CD4-positive, alpha-beta T cell treated with Interleukin-15 for 1 hour (primary cell): Measurements from ENCODE around the gene JAZF1.

Source experiments
- DNase-seq: peaks from one replicate; pipeline ENCODE4 v3.0.0-alpha.2; 2020

The JAZF1 gene

GRCh38 chr7:27955596-27955995 is 225.0 kb downstream of the JAZF1 start:
- no peak for DNase-seq

- DNase-seq: no peak
Observed at GRCh38 chr7:27955011-27955410, 225.6 kb downstream of the JAZF1 start.

GRCh38 chr7:27953777-27954176 is 226.8 kb downstream of the JAZF1 start:
- DNase-seq: no peak

- DNase-seq: no peak
Observed at GRCh38 chr7:27953361-27953760, 227.2 kb downstream of the JAZF1 start.

DNA sequence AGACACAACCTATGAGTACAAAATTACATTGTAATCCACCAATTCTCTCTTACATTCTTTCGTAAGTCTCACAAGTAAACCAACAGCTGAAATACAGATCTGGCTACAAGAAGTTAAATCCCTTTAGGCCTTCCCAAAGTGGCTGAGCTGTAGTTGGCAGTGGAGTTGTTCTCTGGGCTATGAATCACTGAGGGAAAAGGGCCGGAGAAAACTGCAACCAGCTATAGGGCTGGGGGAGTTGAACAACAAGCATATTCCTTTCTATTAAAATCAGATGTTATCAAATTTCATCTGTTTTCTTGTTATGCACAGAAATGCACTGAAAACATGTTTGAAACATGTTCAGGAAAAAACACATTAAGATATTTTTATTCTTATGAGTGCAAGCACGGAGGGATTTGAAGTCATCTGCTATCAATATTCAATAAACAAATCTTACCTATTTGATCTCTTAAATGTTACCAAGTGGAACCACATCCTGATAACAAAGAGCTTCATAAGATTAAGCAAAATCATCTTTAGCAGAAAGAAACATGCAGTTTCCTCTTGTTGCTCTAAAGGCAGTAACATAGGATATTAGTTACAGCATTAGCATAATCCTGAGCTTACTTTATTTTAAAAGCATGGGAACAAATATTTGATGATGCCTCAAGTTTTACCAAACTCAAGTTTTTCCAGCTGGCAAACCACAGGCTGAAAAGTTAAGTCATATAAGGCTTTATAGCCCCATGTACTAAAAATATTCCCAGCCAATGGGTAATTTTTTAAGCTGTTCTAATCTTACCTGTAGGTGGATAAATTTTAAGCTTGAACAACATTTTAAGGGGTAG is 227.9 kb downstream of the JAZF1 start:
- no peak for DNase-seq

DNA sequence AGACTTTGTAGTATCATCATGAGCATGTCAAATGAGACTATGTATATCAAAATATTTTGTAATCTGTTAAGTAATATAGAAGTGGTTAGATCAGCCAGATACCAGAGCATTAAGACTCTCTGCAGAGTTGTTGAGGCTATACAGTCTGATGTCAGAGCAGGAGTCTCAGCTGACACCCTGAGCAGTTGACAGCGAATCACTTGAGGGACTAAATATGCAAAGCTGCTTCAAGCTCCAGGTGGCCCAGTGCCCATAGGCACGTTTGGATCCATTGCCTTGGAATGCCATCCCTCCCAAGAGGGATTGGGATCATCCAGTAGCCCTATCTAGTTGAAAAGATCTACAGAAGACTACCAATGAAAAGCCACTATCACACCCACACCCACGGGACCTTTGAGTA is 230.5 kb downstream of the JAZF1 start:
- no peak for DNase-seq

DNA sequence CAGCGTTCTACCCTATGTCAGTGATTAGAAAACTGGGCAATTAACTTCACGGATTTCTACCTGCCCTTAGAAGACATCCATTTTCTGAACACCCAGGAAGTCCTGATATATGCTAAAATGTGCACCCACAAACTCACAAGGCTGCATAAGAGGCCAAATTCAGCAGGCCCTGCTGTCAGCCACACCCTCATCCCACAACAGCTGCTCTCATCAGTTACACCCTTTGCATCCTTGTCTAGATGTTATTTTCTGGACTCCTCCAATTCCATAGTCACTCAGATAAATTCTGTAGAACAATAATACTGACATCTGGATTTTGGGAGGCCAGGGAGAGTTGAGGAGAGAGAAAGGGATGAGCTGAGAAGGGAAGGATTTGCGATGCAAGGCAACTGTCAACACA is 231.7 kb downstream of the JAZF1 start:
- no peak for DNase-seq

DNA sequence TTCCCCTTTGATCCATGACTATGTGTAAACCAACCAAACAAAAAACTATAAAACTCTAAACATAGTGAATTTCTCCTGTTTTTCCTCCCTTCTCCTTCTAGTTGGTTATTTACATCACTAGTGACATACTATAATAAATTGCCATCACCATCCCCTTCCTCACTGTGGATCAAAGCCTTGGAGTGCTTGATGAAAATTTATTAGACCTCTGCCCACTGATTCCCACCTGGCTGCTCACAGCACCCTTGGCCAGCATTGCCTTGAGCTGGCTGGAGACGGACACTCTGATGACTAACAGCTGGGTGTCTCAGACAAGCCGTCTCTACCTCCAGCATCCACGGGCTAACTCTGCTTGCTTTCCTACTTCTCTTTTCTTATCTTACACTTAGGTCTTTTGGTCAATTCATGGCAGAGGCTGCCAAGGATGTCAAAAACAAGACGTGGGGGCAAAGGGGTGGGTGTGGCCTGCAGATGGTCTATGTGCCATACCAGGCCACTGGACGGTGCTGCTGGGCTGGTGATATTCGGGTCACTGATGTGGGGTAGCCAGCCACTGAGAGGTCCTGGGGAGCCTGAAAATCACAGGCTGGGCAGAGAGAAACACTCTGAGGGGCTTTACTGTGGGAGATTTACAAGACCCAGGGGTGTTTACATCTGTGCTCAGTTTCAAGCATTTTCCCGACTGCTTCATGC is 232.9 kb downstream of the JAZF1 start:
- DNase-seq: no peak

DNA sequence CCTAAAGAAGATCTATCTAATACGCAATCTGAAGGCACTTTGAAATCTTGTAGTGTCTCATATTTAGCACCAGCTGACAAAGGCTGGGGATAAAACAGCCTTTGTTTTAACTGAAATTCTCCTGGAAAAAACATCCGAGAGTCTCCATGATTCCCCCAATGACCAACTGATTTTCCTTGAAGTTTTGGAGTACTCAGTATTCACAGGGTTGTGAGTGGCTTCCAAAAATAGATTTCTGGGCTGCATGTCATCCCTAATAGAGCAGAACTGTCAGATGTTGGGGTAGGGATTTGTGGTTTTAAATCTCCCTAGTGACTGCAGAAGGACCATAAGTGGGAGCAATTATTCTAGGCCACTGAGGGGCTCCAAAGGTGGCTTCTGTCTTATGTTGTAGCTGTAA is 234.2 kb downstream of the JAZF1 start:
- no peak for DNase-seq

GRCh38 chr7:27945058-27945795 is 235.4 kb downstream of the JAZF1 start:
- no peak for DNase-seq

- no peak for DNase-seq
Observed at GRCh38 chr7:27944643-27945042, 236.0 kb downstream of the JAZF1 start.

- no peak for DNase-seq
Observed at GRCh38 chr7:27943241-27943640, 237.4 kb downstream of the JAZF1 start.

- DNase-seq: no peak
Observed at GRCh38 chr7:27942711-27943110, 237.9 kb downstream of the JAZF1 start.

DNA sequence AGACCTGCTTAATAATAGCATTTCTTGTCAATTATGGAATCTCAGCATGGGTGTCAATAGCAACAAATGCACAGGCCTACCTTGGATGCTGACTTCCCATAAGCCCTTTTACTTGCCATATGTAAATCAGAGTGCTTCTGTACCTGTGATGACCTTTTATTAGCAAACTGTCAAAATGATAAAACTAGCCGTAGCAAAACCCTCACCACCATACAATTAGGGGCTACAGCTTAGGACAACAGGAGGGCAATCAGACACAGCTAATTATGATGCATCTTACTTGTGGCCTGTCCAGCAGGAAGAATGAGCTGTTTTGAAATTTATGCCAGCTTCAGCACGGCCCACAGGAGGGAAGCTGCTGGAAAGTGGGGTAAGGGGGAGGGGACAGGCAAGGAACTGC is 239.1 kb downstream of the JAZF1 start:
- DNase-seq: no peak

- DNase-seq: no peak
Observed at GRCh38 chr7:27940341-27940740, 240.3 kb downstream of the JAZF1 start.

DNA sequence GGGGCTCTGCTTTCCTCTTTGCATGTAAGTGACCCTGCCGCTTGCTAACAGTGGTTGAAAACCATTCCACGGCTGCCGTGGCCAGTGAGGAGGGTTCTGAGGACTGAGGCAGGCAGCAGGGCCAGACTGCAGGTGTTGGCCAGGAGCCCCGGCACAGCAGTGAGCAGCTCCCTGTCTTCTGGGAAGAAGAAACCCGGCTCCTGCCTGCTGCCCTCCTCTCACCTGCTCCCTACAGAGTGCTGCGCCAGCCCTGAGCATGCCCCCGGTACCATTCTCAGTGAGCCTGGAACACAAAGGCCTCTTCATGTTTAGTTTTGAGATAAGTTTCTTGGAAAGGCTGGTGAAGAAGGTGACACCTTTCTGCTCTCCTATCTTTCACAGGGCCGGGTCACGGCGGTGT is 240.7 kb downstream of the JAZF1 start:
- no peak for DNase-seq

- DNase-seq: no peak
Observed at GRCh38 chr7:27936768-27937102, 243.9 kb downstream of the JAZF1 start.

DNA sequence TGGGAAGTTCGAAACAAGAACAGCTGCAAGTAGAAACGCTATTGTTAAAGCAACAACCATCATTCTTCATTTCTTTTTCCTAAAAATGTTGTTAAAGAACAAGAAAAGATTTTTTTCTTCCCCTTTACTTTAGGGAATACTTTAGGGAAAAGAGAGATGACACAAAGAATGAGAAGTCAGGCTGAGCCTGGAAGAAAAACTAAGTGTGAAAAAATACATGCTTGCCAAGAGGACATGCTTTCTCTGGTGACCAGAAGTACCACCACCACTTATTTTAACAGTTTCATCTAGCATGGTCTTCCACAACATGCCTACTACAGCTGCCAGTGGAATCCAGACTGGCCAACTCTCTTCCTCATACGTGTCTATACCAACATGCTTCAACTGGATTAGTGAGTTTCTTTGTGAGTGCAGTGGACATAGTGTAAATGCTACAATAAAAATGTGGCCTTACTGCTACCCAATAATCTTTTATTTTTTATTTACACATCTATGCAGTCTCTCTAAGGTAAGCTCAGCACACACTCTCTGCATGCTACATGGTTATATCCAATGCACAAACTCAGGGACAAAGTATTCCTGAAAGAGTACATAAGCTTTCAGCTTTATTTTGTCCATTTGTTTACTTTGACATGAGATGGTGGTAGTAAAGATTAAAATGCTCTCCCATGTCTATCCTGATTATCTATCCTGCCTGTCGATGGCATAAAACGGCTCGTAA is 244.4 kb downstream of the JAZF1 start:
- no peak for DNase-seq

GRCh38 chr7:27933671-27934565 is 246.7 kb downstream of the JAZF1 start:
- DNase-seq: no peak

DNA sequence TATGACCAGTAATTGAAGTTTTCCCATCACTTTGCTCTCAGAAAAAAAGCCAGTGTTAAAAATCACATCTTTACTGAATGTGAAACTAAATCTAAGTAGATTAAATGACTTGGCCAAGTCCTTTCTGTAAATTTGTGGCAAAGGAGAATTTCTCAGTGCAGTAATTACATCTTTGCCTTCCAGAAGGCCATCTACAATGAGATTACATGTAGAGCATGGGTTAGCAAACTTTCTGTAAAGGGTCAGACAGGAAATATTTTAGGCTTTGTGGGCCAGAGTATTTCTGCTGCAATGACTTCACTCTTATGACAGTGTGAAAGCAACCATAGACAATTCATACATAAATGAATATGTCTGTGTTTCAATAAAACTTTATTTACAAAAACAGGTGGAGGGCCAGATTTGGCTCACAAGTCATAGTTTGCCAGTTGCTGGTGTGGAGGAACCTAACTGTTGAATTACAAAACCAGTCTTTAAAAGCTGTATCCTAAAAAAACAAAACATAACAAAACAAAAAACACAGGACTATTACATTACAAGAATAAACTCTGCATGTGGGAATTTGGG is 249.6 kb downstream of the JAZF1 start:
- no peak for DNase-seq

- DNase-seq: no peak
Observed at GRCh38 chr7:27929127-27929526, 251.5 kb downstream of the JAZF1 start.

- no peak for DNase-seq
Observed at GRCh38 chr7:27928001-27928400, 252.6 kb downstream of the JAZF1 start.
